GM04503 (cell line): ENCODE measurements around the gene PHF2.

ENCODE experiments used
- DNase-seq: peaks from one replicate; pipeline ENCODE4 v3.0.0-alpha.2; 2012; ENCODE audit warnings: low read depth

Gene PHF2

DNA sequence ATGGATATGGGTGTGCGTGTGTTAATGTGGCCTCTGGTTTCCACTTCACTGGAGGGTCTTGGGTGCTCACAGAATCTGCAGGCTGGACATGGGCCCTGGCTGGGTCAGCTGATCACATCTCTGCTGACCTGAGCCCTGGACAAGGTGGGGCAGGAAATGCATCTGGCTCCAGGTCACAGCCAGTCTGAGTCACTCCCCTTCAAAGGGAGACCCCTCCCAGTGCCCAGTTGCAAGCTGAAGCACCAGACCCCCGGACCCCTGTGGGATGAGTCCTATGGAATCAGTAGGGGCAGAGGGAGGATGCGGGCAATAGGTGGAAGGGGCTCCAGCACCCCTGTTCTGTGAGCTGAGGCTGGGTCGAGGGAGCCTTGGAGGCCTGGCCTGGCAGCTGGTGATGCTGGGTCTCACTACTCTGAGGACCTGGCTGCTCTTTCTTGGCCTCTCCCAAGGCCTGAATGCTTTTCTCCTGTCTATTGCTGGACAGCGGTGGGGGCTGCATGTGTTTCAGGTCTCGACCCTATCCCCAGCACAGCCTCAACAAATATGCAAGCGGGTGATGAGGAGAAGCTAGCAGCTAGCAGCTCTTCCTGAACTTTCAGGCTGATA, 54.5 kb downstream of the PHF2 start:
- DNase-seq, result no peak

DNA sequence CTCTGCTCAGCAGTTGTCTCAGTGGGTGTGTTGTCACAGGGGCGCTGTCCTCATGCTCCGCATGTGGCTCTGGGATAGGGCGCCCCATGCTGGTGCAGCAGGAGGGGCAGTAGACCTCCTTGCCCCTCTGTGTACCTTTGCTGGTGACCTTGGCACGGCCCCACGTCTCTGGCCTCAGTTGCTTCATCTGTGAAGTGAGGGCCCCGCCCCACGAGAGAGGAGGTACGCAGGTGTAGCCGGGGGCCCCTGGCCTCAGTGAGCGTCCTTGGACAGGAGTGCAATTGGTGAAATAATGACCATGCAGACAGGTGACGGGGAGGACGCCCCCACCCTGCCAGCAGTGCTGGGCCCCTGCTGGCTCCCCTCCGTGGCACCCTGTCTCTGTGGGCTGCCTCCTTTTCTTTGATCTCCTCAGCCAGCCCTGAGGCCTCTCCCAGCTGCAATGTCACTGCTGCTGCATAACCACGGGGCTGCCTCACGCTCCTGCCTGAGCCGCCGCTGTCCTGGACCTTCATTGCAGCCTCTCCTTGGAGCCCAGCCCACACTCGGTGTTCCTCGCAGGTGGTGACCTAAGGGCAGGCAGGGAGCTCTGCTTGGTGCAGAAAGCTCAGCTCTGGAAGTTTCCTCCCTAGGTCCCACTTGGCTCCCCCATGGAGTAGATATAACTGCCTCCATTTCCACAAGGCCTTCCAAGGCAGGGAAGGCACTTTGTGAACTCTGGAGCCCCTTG, 57.3 kb downstream of the PHF2 start:
- DNase-seq, result no peak

DNA sequence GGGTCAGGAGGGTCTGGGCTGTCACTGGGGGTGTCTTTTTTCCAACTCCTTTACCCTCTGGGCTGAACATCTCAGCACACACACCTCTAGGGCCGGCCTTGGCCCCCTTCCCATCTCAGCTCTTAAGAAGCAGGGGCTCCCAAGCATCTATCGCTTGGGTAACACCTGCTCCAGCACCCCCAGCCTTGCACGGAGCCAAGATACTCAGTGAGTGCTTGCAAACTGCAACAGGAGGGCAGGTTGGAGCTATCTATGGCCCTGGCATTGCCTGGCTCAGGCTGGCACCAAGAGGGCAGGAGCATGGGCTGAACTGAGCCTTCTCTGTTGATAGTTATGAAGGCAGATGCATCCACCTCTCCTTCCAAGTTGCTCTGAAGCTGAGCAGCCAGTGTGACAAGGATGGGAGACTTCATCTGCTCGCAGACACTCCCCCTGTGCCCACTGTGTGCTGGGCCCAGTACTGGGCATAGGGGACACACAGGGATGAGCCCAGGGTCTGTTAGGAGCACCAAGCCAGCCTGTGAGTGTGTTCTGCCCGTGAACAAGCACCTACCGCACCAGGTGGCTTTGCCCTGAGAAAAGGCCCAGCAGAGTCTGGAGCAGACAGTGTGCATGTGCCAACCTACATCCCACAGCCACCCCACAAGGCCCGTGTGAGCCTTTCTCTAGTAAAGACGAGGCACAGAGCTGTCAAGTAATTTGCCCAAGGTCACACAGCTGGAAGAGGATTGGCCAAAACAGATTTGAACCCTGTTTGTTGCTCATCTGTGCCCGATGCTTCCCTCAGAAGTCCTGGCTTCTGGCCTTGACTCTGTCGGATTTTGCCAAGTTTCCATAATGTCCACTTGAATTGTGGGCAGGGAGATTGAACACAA, 58.2 kb downstream of the PHF2 start:
- DNase-seq, result no peak

DNA sequence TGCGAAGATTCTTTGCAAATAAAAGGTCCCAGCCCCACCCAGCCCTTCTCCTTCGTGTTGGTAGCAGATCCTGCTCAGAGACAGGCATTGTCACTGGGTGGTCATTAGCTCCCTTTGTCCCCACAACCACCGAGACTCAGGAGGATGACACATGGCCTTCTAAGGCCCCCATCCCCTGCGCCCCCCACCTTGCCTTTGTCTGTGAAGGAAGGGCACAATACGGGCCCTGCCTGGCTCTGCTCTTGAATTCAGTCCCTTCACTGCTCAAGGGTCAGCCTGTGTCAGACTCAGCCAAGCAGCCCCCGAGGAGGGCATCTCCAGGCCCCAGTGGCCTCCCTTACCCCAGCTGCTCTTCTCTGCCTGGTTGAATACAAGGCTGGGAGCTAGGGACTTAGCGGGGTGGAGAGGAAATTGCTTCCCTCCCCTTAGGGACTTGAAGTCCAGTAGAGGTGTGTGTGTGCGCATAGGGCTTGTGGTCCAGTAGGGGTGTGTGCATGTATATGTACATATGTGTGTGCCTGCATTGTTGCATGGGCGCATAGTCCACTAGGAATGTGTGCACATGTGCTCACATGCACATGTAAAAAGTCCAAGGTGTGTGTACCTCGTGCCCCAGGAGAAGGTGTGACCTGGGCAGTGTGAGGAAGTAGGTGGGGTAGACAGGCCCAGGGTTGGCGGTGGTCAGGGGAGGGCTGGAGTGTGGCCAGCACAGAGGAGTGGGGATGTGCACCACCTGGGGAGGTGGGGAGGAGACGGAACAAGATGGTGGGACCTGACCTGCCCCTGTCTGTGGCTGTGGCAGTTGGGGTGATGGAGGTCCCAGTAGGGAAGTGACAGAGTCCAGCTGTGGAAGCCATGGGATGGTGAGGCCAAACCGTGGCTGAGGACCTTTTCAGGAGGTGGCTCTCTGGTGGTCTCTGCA, 59.1 kb downstream of the PHF2 start:
- no peak for DNase-seq

DNA sequence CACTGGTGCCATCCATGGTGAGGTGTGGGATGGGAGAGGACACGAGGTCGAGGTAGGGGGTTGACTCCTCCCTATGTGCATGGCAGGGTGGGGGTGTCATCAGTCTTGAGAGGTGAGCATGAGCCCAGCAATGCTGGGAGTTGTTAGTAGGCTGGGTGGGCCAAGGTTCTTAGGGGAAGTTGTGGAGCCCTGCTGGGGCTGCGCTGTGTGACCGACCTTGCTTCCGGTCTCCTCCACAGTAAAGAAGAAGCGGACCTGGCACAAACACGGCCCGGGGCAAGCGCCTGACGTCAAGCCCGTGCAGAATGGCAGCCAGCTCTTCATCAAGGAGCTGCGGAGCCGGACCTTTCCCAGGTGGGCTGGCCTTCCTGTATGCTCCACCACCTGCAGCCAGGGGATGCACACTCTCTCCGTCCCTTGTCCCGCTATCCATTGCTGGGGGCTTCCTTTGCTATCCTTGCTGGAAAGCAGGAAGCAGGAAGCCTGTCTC, 59.8 kb downstream of the PHF2 start:
- no peak for DNase-seq

DNA sequence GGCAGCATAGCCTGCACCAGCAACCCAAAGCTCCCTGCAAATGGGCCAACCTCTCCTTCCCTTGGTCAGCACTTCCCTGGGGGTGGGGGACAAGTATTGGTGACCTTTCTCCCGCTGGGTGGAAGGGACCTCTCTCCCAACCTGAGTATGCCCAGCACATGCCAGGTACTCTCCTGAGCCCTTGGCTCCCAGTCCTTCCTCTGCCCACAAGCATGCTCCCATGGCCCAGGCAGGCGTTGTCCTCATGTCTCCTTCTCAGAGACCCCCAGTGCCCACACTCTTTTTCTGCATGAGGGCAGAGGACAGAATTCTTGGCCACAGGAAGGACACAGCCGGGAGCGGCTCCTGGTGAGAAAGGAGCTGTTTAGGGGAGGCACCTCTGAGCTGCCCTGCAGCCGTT, 60.3 kb downstream of the PHF2 start:
- no peak for DNase-seq

DNA sequence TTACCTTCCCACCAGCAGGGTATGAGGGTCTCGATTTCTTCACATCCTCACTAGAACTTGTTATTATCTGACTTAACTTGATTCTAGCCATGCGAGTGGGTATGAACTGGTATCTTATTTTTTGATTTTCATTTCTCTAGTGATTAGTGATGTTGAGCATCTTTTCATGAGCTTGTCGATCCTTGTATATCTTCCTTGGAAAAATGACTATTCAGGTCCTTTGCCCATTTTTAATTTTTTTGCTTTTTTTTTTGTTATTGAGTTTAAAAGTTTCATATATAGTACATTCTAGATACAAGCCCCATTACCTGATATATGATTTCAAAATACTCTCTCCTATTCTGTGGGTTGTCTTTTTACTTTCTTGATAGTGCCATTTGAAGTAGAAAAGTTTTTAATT, 61.5 kb downstream of the PHF2 start:
- no peak for DNase-seq

DNA sequence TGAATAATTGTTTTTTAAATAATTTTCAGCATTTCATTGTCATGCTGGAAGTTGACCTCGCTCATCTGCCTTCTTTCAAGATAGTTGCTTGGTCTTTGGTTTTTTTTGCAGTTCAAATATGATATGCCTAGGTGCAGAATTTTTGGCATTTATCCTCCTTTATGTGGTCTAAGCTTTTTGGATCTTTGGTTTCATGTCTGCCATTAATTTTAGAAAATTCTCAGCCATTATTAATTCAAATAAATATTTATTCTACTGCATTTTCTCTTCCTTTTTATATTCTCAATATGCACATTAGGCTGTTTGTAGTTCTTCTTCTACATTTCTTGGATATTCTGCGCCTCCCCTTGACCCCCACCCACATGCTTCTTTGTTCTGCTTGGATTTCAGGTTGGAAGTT, 63.6 kb downstream of the PHF2 start:
- DNase-seq, result no peak

DNA sequence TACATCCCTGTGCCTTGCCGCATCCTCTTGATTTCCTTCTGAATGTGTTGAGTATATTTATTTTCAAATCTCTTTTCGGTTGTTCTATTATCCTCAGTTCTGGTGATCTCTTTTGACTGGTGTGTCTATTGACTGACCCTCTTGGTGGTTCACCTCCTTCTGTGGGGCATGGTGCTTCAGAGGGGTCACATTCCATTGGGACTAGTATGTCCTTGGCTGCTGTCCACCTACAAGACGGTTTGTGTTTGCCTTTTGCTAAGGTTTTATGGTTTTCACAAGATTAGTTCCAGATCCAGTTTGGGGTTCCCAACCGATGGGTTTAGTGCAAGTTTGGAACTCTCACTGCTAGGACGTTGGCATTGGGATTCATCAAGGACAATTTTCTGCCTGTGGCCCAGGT, 66.6 kb downstream of the PHF2 start:
- peak; percentile 48 for DNase-seq

DNA sequence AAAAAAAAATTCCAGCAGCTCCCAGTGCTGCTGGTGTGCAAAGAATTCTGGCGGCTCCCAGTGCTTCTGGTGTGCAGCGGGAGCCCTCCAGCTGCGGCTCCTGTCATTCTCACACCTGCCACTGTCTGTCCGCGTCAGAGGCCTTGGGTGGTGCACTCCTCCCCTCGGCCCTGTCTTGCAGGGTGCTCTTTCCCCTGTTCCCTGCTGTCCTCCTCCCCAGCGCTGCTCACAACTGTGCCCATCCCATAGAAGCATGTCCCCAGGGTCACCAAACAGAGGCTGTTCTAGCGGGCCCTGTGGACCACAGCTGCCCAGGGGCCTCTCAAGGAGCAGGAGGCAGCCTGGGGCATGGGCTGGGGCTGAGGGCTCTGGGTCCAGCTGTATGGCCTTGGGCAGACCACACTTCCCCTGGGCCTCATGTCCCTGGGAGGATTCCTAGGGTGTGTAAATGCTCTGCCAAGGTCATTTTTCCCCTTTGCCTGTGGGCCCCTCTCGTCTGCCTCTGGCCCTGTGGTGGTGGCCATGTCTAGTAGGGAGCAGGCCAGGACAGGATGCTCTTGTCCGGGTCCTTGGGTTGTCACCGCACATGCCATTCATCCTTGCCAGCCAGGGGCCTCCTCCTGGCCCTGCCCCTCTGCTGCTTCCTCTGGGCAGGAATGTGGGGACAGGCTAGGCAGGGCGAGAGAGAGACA, 68.2 kb downstream of the PHF2 start:
- DNase-seq, result no peak

DNA sequence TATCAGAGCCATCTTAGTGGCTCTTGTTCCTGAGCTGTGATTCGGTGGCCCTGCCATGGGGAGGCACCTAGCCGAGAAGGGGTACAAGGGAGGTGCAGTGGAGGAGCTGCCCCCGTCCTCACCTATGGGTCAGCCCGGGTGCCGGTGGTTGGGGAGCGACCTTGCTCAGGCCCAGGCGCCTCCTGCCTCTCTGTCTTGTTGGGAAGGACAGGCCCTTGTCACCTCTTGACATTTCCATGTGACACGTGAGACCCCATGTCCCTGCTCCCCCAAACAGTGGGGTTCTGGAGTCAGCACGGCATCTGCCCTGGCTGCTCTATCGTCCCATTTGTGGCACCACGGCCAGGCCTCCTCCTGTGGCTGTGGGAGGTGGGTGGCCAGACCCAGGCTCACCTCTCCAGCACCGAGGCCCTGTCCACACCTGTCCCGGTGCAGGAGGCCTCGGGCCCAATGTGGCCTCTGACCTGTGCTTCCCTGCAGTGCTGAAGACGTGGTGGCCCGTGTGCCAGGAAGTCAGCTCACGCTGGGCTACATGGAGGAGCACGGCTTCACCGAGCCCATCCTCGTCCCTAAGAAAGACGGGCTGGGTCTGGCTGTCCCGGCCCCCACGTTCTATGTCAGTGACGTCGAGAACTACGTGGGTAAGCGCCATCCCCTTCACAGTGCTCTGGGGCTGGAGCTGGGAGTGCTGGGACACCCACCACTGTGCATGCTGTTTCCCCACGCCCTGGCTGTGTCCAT, 68.9 kb downstream of the PHF2 start:
- DNase-seq, result no peak

DNA sequence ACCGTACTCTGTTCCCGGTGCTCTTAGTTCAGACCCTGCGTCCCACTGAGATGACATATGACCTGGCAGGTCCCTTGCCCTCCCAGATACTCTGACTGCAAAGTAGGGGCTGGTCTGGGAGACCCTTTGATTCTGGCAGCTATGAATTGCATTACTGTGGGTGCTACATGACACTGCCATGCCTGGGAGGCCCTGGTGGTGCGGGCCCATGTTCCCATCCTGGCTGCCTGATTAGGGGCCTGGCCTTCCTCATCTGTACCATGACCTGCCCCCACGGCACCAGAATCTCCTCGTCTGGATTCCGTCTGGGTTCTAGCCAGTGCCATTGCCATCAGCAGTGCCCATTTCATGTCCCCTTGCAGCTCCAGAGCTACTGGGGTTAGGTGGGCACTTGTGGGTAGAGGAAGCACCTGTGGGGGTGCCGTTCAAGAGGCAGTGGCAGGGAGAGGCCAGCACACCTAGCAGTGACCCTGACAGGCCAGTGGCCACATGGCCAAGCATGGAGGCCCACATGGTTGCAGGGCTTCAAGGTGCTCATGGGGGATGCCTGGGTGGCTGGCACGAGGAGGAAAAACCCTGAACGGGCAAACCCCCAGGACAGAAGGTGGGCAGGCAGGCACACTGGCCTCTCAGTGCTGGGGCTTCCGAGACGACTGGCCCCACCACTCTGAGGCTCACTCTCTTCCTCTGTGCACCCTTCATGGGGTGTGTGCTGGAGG, 69.7 kb downstream of the PHF2 start:
- no peak for DNase-seq

DNA sequence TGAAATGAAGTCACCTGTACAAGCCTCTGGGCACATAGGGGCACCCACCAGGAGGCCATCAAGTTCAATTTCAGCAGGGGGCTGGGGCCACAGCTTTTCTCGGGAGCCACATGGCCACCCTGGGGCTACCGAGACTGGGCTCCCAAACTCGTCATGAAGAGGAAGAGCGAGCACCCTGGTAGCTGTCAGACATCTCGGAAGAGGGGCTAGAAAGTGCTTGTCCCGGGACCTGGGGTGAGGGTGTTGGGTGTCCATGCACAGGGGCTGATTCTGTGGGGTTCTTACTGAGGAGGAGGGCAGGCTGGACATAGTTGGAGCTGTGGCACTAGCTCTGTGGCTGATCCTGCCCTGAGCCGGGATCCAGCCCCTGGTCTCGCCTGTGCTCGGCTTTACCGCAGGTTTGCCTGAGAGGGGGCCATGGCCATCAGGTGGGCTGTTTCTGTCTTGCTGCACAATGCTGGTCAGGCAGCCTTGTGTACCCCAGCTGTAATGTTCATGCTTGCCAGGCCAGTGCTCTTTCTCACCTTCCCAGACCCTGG, 70.3 kb downstream of the PHF2 start:
- no peak for DNase-seq

DNA sequence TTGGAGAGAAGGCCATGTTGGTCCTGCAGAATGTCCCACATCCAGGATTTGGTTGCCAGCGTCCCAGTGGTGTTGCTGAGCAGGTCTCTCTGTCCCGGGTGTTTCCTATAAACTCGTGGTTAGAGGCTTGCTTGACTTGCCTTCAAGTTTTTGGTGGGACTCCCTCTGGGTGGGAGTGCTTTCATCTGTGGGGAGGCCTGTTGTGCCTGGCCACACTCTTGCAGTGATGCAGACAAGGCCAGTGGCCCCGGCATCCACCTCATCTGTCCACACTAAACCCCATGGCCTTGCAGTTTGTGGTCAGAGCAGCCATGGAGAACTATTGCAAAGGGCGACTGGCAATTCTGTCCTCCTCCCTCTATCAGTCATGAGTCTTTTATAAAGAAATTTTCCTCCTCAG, 71.8 kb downstream of the PHF2 start:
- no peak for DNase-seq

DNA sequence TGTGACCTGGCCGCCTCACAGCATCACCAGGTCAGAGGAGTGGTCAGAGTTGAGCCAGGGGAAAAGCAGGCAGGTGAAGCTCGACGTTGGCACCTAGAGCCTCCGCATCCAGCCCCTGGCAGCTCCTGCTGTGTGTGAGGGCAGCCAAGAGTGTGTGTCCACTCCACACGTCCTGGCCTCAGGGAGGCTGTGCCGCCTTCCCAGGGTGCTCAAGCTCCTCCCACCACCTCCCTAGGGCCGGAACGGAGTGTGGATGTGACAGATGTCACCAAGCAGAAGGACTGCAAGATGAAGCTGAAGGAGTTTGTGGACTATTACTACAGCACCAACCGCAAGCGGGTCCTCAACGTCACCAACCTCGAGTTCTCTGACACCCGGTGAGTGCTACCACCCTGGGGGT, 72.5 kb downstream of the PHF2 start:
- no peak for DNase-seq

DNA sequence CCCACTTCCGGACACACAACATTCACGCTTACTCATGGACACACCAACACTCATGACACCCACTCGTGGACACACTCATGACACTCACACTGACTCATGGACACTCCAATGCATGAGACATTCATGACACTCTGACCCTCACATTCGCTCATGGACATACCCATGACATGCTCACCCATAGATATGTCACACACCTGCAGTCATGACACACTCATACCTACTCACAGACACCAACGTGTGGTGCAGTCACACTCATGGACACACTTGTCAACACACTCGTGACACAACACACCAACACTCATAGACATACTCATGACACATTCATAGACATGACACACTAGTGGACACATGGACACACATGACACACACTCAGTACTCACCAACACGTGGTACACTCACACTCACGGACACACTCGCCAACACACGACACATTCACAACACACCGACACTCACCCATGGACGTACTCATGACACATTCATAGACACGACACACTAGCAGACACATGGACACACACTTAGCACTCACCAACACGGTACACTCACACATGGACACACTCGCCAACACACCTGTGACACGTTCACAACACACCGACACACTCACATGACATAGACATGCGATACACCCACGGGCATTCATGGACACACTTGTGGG, 73.4 kb downstream of the PHF2 start:
- DNase-seq, result no peak

DNA sequence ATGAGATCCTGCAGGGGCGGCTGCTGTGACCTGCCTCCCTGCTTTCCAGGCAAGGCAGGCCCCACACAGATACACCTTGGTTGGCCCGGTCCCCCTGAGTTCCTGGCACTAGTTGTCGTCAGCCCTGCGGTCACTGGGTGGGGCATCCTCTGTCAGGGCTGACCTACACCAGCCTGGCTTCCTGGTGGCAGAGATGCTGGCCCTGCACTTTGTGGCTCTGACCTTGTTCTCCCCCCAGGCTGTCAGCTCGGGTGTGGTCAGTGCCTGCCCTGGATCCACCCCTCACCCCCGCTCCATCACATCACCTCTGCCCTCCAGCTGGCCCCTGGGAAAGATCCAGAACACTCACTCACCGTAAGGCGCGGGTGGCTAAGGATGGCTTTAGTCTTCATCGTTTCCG, 74.1 kb downstream of the PHF2 start:
- no peak for DNase-seq

DNA sequence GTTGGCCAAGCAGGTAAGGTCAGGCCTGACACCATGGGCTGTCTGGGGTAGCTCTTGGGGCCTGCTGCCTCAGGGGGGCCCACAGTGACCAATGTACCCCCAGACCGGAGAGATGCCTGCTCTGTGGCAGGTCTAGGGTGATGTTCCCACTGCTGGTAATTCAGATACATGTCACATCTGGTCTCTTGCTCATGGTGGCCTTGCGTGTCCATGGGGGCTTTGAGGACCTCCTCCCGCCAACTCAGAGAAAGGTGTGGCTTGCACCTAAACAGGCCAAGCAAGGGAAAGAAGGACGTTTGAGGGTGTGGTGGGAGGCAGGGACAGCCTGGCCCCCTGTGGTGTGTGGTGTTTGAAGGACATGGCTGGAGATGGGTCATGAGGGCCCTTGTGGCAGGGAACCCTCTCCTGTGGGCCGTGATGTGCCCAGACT, 75.2 kb downstream of the PHF2 start:
- DNase-seq, result no peak
